Measurements from ENCODE around the gene RTN4RL2.

GRCh38 chr11:57429946-57430345 is 30.4 kb upstream of the RTN4RL2 start:
- TF ChIP-seq CTCF (IDR thresholded peaks at IDR 0.05) (no peak), POLR2A (IDR thresholded peaks at IDR 0.05) (no peak)
